ENCODE measurements around the gene CCIN. TPM values are rescaled to one million over a fixed set of nuclear protein-coding genes. Genes with fewer than 3 reads are reported as not detected.

The CCIN gene
- under 1 TPM in 1 of 2 donors, not detected in 1; 0.32 TPM for total RNA-seq

DNA sequence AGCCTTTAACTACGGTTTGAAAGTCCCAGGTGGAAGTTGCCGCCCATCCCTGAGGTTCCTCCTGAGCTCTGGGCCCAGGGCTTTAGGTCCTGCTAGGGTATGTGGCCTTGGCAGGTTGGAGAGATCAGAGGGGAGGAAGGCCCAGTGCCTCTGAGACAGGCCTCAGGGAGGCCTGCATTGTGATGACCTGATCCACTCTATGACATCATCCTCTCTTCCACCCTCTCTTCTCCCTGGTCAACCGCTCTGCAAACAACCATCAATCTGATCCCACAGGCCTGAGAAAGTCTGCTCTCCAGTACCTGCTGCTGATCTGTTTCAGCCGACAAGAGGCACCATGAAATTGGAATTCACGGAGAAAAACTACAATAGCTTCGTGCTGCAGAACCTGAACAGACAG, at the start of gene CCIN:
Gene CCIN, plus strand, starts transcription at position 223 of the 400 bp plus-strand sequence. Its CDS starts 115 bp downstream, at position 338.
- no peaks in the 10 kb centered on the region for H3K27me3 ChIP-seq
- H3K36me3 ChIP-seq: no peaks in the 10 kb centered on the region
- no peak within 1 kb of the TSS for H3K4me3 ChIP-seq
- H3K4me1 ChIP-seq: no peaks in the 10 kb centered on the region
- H3K27ac ChIP-seq: no peak within 1 kb of the TSS
- intact Hi-C loops (cut with DNase I): no loop called here
- no peaks in the 10 kb centered on the region for H3K9me3 ChIP-seq
- TF ChIP-seq, protein P1, sequence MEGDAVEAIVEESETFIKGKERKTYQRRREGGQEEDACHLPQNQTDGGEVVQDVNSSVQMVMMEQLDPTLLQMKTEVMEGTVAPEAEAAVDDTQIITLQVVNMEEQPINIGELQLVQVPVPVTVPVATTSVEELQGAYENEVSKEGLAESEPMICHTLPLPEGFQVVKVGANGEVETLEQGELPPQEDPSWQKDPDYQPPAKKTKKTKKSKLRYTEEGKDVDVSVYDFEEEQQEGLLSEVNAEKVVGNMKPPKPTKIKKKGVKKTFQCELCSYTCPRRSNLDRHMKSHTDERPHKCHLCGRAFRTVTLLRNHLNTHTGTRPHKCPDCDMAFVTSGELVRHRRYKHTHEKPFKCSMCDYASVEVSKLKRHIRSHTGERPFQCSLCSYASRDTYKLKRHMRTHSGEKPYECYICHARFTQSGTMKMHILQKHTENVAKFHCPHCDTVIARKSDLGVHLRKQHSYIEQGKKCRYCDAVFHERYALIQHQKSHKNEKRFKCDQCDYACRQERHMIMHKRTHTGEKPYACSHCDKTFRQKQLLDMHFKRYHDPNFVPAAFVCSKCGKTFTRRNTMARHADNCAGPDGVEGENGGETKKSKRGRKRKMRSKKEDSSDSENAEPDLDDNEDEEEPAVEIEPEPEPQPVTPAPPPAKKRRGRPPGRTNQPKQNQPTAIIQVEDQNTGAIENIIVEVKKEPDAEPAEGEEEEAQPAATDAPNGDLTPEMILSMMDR (IDR thresholded peaks at IDR 0.05): no peak
- DNase-seq: no peak
- no peak within 1 kb of the TSS for H3K9ac ChIP-seq (ENCODE audit: low read depth in 2 of 2, low read length in 2 of 2)

DNA sequence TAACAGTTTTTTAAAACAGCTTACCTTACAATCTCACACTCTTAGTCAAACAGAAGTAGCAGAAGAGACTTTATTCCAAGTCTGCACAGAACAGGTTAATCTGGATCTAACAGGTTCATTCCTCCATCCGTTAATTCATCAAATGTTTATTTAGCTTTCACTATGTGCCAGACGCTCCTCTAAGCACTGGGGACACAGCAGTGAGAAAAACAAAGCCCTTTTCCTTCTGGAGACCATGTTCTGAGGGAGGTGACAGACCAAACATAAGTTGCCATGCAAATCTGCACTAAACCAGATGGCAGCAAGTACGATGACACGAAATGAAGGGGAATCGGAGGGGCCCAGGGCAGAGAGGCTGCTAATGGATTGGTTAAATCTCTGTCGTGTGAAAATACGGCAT, 49.7 kb upstream of the CCIN start:
- no peak for DNase-seq
- intact Hi-C loops (cut with DNase I): no loop called here
- H3K9me3 ChIP-seq: no peaks in the 10 kb centered on the region
- no peaks in the 10 kb centered on the region for H3K36me3 ChIP-seq
- H3K4me3 ChIP-seq: no peak overlapping the region
- no peak overlapping the region for H3K27ac ChIP-seq
- no peaks in the 10 kb centered on the region for H3K4me1 ChIP-seq
- TF ChIP-seq, protein P1 (IDR thresholded peaks at IDR 0.05): no peak
- H3K27me3 ChIP-seq: no peaks in the 10 kb centered on the region
- no peak overlapping the region for H3K9ac ChIP-seq (ENCODE audit: low read depth in 2 of 2, low read length in 2 of 2)

DNA sequence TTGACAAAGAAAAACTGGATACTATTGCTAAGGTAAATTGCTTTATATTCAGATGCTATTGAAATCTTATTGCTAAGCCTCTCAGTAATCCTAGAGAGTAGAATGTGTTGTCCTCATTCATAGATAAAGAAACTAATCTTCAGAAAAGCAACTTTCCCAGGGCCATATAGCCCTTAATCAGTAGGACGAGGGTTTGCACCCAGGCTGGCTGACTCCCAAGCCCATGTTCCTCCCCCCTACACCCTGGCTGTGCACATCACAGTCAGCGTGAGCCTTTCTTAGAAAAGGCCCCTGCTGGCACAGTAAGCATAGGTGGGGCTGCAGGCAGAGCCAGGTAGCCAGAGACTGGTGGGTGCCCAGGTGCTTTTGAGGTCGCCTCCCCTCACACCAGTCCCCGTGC, 48.5 kb upstream of the CCIN start:
- Histone ChIP-seq H3K9me3 (no peaks in the 10 kb centered on the region), H3K27ac (no peak overlapping the region), H3K4me3 (no peak overlapping the region), H3K36me3 (no peaks in the 10 kb centered on the region), H3K9ac (ENCODE audit: low read depth in 2 of 2, low read length in 2 of 2) (no peak overlapping the region), H3K4me1 (peaks cover 7% of the 10 kb centered on the region), H3K27me3 (no peaks in the 10 kb centered on the region)
- intact Hi-C loops (cut with DNase I): no loop called here
- DNase-seq: no peak
- TF ChIP-seq, protein P1 (IDR thresholded peaks at IDR 0.05): no peak

- H3K27ac ChIP-seq: no peak overlapping the region
- no peaks in the 10 kb centered on the region for H3K27me3 ChIP-seq
- TF ChIP-seq, protein P1 (IDR thresholded peaks at IDR 0.05): no peak
- peaks cover 15% of the 10 kb centered on the region for H3K4me1 ChIP-seq
- H3K4me3 ChIP-seq: no peak overlapping the region
- DNase-seq: no peak
- no peak overlapping the region for H3K9ac ChIP-seq (ENCODE audit: low read depth in 2 of 2, low read length in 2 of 2)
- intact Hi-C loops (cut with DNase I): no loop called here
- no peaks in the 10 kb centered on the region for H3K9me3 ChIP-seq
- no peaks in the 10 kb centered on the region for H3K36me3 ChIP-seq
Observed at GRCh38 chr9:36121971-36122370, 47.2 kb upstream of the CCIN start.

DNA sequence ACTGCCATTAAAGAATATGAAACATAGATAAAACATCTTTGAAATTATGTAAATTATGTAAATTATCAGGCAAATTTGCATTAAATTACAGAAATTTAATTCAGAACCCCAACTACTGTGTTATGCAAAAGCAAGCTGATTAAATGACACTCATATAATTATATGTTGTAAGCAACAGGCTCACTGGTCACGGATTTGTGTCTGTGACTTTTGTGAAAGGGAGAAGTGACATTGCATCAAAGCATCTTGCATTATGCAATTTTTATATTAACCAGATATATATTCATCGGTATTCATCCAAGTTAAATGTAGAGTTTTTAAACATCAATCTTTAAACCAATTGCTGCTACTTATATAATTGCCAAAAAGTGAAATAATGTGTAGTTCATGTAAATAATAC, 45.7 kb upstream of the CCIN start:
- intact Hi-C loops (cut with DNase I): no loop called here
- Histone ChIP-seq H3K4me1 (peaks cover 23% of the 10 kb centered on the region), H3K36me3 (no peaks in the 10 kb centered on the region), H3K9ac (ENCODE audit: low read depth in 2 of 2, low read length in 2 of 2) (no peak overlapping the region), H3K4me3 (no peak overlapping the region), H3K27ac (no peak overlapping the region), H3K27me3 (no peaks in the 10 kb centered on the region), H3K9me3 (no peaks in the 10 kb centered on the region)
- TF ChIP-seq, protein P1 (IDR thresholded peaks at IDR 0.05): no peak
- no peak for DNase-seq
